Tibial artery (tissue), 4 donors: ENCODE measurements around the gene TMEM161B.
A peak's percentile ranks its signal among the peaks of the same experiment; 100 is the strongest.

Experiments used
- DNase-seq, 2 donors: peaks; one replicate each; pipeline ENCODE4 v3.0.0-alpha.2; 2019
- H3K27ac ChIP-seq, 2 donors: fragments of 200-600 bp; sonication (generic) in 1 of 2; 1 replicate in 1 of 2; 2 replicates in 1 of 2; pipeline ENCODE4 v1.5.1; 2018 to 2019; ENCODE audit warnings: mild to moderate bottlenecking in 1 of 2
- H3K27me3 ChIP-seq, 2 donors: fragments of 200-600 bp; sonication (generic) in 1 of 2; one replicate each; pipeline versions ENCODE4 v1.5.1 to v1.6.0; 2016 to 2019
- H3K36me3 ChIP-seq, 3 donors: fragments of 200-600 bp; sonication (generic) in 2 of 3; one replicate each; pipeline ENCODE4 v1.5.1; 2016 to 2019; ENCODE audit warnings: mild to moderate bottlenecking in 2 of 3
- H3K4me1 ChIP-seq, 4 donors: fragments of 200-600 bp; sonication (generic) in 2 of 4; 1 replicate in 3 of 4; 2 replicates in 1 of 4; pipeline ENCODE4 v1.5.1; 2016 to 2019
- H3K4me3 ChIP-seq, 2 donors: fragments of 200-600 bp; sonication (generic) in 1 of 2; 1 replicate in 1 of 2; 2 replicates in 1 of 2; pipeline ENCODE4 v1.5.1; 2018 to 2019; ENCODE audit warnings: mild to moderate bottlenecking in 2 of 2
- H3K9me3 ChIP-seq, 3 donors: fragments of 200-600 bp; sonication (generic) in 1 of 3; one replicate each; pipeline ENCODE4 v1.5.1; 2016 to 2019
- CTCF ChIP-seq, 2 experiments: fragments of 200-600 bp in 1 of 2; fragments of 450-650 bp in 1 of 2; IDR thresholded peaks; one replicate each; pipeline ENCODE4 v1.5.1; 2017 to 2019; ENCODE audit warnings: antibody characterized with exemption in 2 of 2, mild to moderate bottlenecking in 1 of 2, moderate library complexity in 1 of 2
- intact Hi-C: fragments of 100-400 bp; cut with DNase I; formaldehyde crosslinking; loops from one replicate; pipeline ENCODE4 v1.15.0; 2023; ENCODE audit warnings: low total_unique reads

TMEM161B gene

DNA sequence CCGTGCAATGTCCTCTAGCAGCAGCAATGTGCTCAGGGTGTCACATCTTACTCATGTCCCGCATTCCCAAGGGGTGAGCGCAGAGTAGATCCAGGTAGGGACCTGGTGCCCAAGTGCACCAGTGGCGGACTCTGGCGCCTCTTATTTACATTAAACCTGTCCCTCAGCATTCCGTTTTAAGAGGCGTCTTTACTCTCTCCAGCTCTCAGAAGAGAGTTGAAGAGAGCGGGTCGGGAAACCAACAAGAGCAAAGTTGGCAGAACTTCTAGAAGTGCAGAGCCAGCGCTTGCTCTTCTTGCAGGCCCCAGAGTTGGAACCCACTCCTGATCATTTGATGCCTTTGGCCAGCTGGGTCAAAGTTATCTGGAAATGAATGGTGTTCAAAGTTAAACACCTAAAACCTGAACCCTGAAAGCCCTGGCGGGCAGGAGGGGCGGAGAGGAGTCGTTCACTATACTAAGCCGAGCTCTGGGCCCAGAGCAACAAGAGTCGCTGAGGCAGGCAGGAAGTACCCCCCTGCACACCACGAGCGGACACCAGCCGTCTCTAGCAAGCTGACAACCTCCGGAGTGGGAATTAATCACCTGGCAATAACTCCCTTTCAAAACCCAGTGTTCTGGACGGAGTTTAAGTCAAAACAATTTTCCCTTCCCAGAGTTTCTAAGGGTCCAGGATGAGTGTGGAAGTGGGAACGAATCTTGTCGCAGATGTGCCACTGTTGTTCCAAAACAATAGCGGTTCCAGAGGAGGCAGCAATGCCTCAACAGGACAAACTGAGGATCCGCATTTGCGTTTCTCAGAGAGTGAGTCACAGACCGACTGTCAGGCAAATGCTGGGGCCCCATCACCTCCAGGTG is 122.8 kb downstream of the TMEM161B start:
- peaks cover 0 to 8% (median 0%) of the 10 kb centered on the region in 3 donors for H3K9me3 ChIP-seq
- no peaks in the 10 kb centered on the region for H3K27me3 ChIP-seq
- intact Hi-C loops = no loop called here
- no peak for TF ChIP-seq CTCF (IDR thresholded peaks at IDR 0.05)
- no peak for DNase-seq
- H3K36me3 ChIP-seq = no peaks in the 10 kb centered on the region
- H3K4me3 ChIP-seq = peak overlapping the region; percentile 32 to 63
- peaks cover 0 to 22% (median 15%) of the 10 kb centered on the region in 4 donors for H3K4me1 ChIP-seq
- H3K27ac ChIP-seq = no peak overlapping the region

DNA sequence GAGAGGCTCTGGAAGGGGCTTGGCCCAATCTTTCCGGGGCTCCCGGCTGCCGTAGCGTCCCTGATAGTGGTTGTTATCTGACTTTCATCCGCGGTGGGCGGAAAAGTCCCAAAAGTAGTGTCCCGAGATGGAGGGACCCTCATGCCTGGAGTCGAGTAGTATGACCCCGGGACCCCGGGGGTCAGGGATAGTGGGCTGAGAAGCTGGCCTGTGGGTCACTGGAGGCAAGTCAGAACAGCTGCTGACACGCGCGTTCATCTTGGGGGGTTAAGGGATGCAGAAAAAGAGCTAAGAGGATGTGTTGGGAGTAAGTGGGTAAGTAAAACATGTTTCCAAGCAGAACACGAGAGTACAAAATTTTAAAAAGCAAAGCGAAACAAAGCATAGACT is 123.4 kb downstream of the TMEM161B start:
- no peaks in the 10 kb centered on the region for H3K36me3 ChIP-seq
- peak overlapping the region; percentile 32 to 63 for H3K4me3 ChIP-seq
- peaks cover 0 to 1% (median 0%) of the 10 kb centered on the region in 3 donors for H3K9me3 ChIP-seq
- H3K4me1 ChIP-seq = peaks cover 0 to 28% (median 19%) of the 10 kb centered on the region in 4 donors
- intact Hi-C loops = no loop called here
- DNase-seq = peak in 1 of 2 donors; percentile 22
- no peak for TF ChIP-seq CTCF (IDR thresholded peaks at IDR 0.05)
- H3K27ac ChIP-seq = no peak overlapping the region
- no peaks in the 10 kb centered on the region for H3K27me3 ChIP-seq
